OCI-LY7 (cell line): ENCODE results near the gene TMEM119.

ENCODE experiments used
- CTCF ChIP-seq: fragments of 200-600 bp; sonication (generic); conservative IDR thresholded peaks from 2 replicates; pipeline ENCODE4 v1.5.1; 2014; ENCODE audit warnings: mild to moderate bottlenecking, antibody characterized with exemption, low read length, moderate library complexity, mixed read lengths
- EZH2phosphoT487 ChIP-seq: fragments of 200-600 bp; sonication (generic); IDR thresholded peaks from 2 replicates; pipeline ENCODE4 v1.6.1; 2018; ENCODE audit warnings: low read depth, borderline replicate concordance, mild to moderate bottlenecking, mixed run types, antibody characterized with exemption, low read length, moderate library complexity, mixed read lengths

- TF ChIP-seq CTCF: no peak
- TF ChIP-seq EZH2phosphoT487: no peak
These were observed 19.3 kb upstream of the TMEM119 start for GRCh38 chr12:108616941-108617858.
